Endothelial cell of umbilical vein (primary cell): Measurements from ENCODE around the gene ZPR1. TPM values are rescaled to one million over a fixed set of nuclear protein-coding genes. Genes with fewer than 3 reads are reported as not detected.

Experiments
- BruUV-seq: library from RNA; stranded (reverse); fragments of 400-500 nt; replicated peaks from 2 replicates; lab custom pipeline; 2021; lab: Mats Ljungman, UMichigan
- CTCF ChIA-PET: fragments of 300-600, 350-600 bp; sonication (Branson Sonifier 250); formaldehyde crosslinking; loops from one replicate; lab custom pipeline; 2021; ENCODE audit warnings: antibody characterized with exemption, inconsistent platforms; lab: Charles Lee
- POLR2A ChIA-PET: fragments of 300-600, 350-600 bp; sonication (Branson Sonifier 250); formaldehyde crosslinking; loops from one replicate; lab custom pipeline; 2021; ENCODE audit warnings: antibody characterized with exemption, inconsistent platforms; lab: Charles Lee
- DNase-seq: peaks from one replicate; pipeline ENCODE4 v3.0.0-alpha.2; 2011; ENCODE audit warnings: low read depth, low spot score
- FAIRE-seq: peaks from 2 replicates; lab custom pipeline; 2011; peaks lifted over from hg19 to GRCh38; lab: Jason Lieb, UNC
- H2AFZ ChIP-seq: 2 replicates; pipeline ENCODE4 v1.6.0; 2012; ENCODE audit warnings: low read depth, low read length, control low read depth, inconsistent platforms
- H3K27ac ChIP-seq: 2 replicates; pipeline ENCODE4 v1.5.1; 2011; ENCODE audit warnings: low read depth, mild to moderate bottlenecking, control low read depth, low read length, moderate library complexity; ENCODE audit not compliant: insufficient read depth
- H3K27me3 ChIP-seq, 2 experiments: 2 replicates each; pipeline versions ENCODE4 v1.6.0 to v1.6.1; 2011; ENCODE audit warnings: low read length in 2 of 2, mixed read lengths in 1 of 2; ENCODE audit not compliant: control insufficient read depth in 2 of 2, insufficient read depth in 2 of 2
- H3K36me3 ChIP-seq, 2 experiments: 2 replicates in 1 of 2; 3 replicates in 1 of 2; pipeline ENCODE4 v1.5.1; 2011; ENCODE audit warnings: low read length in 2 of 2, mild to moderate bottlenecking in 1 of 2, moderate library complexity in 1 of 2; ENCODE audit not compliant: control insufficient read depth in 2 of 2, insufficient read depth in 2 of 2; ENCODE audit errors: extremely low read depth in 1 of 2
- H3K4me1 ChIP-seq: 3 replicates; pipeline ENCODE4 v1.5.1; 2011; ENCODE audit warnings: mild to moderate bottlenecking, low read length; ENCODE audit not compliant: control insufficient read depth, insufficient read depth; ENCODE audit errors: extremely low read depth
- H3K4me2 ChIP-seq: 2 replicates; pipeline ENCODE4 v1.6.1; 2011; ENCODE audit warnings: low read length, control low read depth, mixed read lengths; ENCODE audit not compliant: insufficient read depth
- H3K4me3 ChIP-seq, 3 experiments: fragments of 200-600 bp in 1 of 3; sonication (generic), shearing (Covaris generic) in 1 of 3; replicated peaks in 1 of 3; 2 replicates each; pipeline ENCODE4 v1.5.1; 2011 to 2016; ENCODE audit warnings: control low read depth in 3 of 3, low read length in 3 of 3, mild to moderate bottlenecking in 2 of 3, inconsistent platforms in 1 of 3, low read depth in 1 of 3, moderate library complexity in 1 of 3; ENCODE audit not compliant: insufficient read depth in 1 of 3
- H3K79me2 ChIP-seq: 2 replicates; pipeline ENCODE4 v1.6.0; 2012; ENCODE audit warnings: low read length, inconsistent platforms; ENCODE audit not compliant: control insufficient read depth, insufficient read depth
- H3K9ac ChIP-seq: replicated peaks from 2 replicates; pipeline ENCODE3; 2011; ENCODE audit warnings: low read length, control low read depth; ENCODE audit not compliant: insufficient read depth; ENCODE audit errors: extremely low read depth
- H3K9me1 ChIP-seq: replicated peaks from 3 replicates; pipeline ENCODE4 v1.6.0; 2011; ENCODE audit warnings: mild to moderate bottlenecking, low read length; ENCODE audit not compliant: control insufficient read depth, insufficient read depth; ENCODE audit errors: extremely low read depth
- H3K9me3 ChIP-seq: replicated peaks from 2 replicates; pipeline ENCODE4 v1.5.1; 2012; ENCODE audit warnings: low read length, inconsistent platforms; ENCODE audit not compliant: control insufficient read depth, insufficient read depth
- H4K20me1 ChIP-seq: replicated peaks from 2 replicates; pipeline ENCODE3; 2011; ENCODE audit warnings: mild to moderate bottlenecking, low read length; ENCODE audit not compliant: control insufficient read depth, insufficient read depth; ENCODE audit errors: extremely low read depth
- EZH2 ChIP-seq: IDR thresholded peaks from 2 replicates; pipeline ENCODE4 v1.6.1; 2012; ENCODE audit warnings: borderline replicate concordance, low read depth, mild to moderate bottlenecking, moderate library complexity, low read length, inconsistent platforms; ENCODE audit not compliant: severe bottlenecking
- FOS ChIP-seq: IDR thresholded peaks from 2 replicates; pipeline ENCODE4 v1.6.1; 2011; ENCODE audit warnings: mild to moderate bottlenecking, low read length, moderate library complexity, borderline replicate concordance; ENCODE audit not compliant: insufficient read depth
- MYC ChIP-seq: IDR thresholded peaks from one replicate; pipeline ENCODE4 v1.6.1; 2011; ENCODE audit warnings: mild to moderate bottlenecking, low read depth, low read length
- POLR2A ChIP-seq: IDR thresholded peaks from 2 replicates; pipeline ENCODE4 v1.6.1; 2012; ENCODE audit warnings: low read depth, mild to moderate bottlenecking, control low read depth, low read length
- POLR2AphosphoS5 ChIP-seq: IDR thresholded peaks from 2 replicates; pipeline ENCODE4 v1.6.1; 2012; ENCODE audit warnings: low read depth, mild to moderate bottlenecking, control low read depth, low read length, moderate library complexity; ENCODE audit not compliant: insufficient read depth
- dilution Hi-C: fragments of 300-500 bp; cut with MboI; formaldehyde crosslinking; loops from one replicate; pipeline ENCODE4 v1.15.0; 2019; ENCODE audit warnings: low sequenced_read_pairs; ENCODE audit not compliant: extremely low pct_ligation_motif_present
- intact Hi-C: fragments of 100-400 bp; cut with micrococcal nuclease; formaldehyde crosslinking; loops from one replicate; pipeline ENCODE4 v1.10.0; 2022
- polyA plus RNA-seq, 4 experiments: library from polyadenylated mRNA; depleted of rRNA in 3 of 4; stranded (reverse) in 3 of 4; unstranded in 1 of 4; fragments of >200 nt; gene quantifications; 2 replicates each; pipeline versions ENCODE4 v1.2.1 to v1.2.3, GENCODE V29; 2011 to 2012; ENCODE audit warnings: missing spikeins in 1 of 4
- total RNA-seq: library from RNA; stranded (reverse); gene quantifications from 2 replicates; pipeline ENCODE4 v1.2.3, GENCODE V29; 2021
- TF ChIP-seq, protein P1 (sequence below), 2 donors: IDR thresholded peaks; 1 replicate in 1 of 2; 2 replicates in 1 of 2; pipeline ENCODE4 v1.5.1; 2011; ENCODE audit warnings: low read length in 2 of 2, mild to moderate bottlenecking in 2 of 2, moderate library complexity in 2 of 2, control low read depth in 1 of 2, inconsistent platforms in 1 of 2, low read depth in 1 of 2; ENCODE audit not compliant: insufficient read depth in 1 of 2; ENCODE audit errors: extremely low read depth in 1 of 2
- TF ChIP-seq, protein P2 (sequence below): IDR thresholded peaks from 2 replicates; pipeline ENCODE4 v1.6.1; 2011; ENCODE audit not compliant: insufficient read depth, insufficient read length

The ZPR1 gene
- total and polyA plus RNA-seq, 2 donors (not counting 3 experiments of a cell fraction or from before 2014, with no cell fraction given): 22.6 to 54.5 TPM

DNA sequence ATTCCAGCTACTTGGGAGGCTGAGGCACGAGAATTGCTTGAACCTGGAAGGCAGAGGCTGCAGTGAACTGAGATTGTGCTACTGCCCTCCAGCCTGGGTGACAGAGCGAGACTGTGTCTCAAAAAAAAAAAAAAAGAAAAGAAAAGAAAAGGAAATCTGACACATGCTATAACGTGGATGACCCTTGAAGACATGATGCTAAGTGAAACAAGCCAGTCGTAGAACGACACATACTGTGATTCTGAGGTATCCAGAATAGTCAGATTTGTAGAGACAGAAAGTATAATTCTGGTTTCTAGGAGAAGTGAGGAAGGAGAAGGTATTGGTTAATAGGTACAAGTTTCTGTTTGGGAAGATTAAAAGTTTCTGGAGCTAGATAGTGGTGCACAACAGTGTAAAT is 10.5 kb upstream of the ZPR1 start:
- Histone ChIP-seq H3K4me2 (no peak overlapping the region), H3K9ac (no peak overlapping the region), H3K9me3 (no peaks in the 10 kb centered on the region), H2AFZ (no peak overlapping the region), H3K4me1 (no peaks in the 10 kb centered on the region), H3K27ac (no peak overlapping the region), H3K4me3 (no peak overlapping the region), H3K79me2 (no peaks in the 10 kb centered on the region), H3K9me1 (no peaks in the 10 kb centered on the region), H4K20me1 (no peaks in the 10 kb centered on the region), H3K36me3 (no peaks in the 10 kb centered on the region), H3K27me3 (peaks cover 4 to 8% of the 10 kb centered on the region in 2 experiments)
- DNase-seq (no peak), FAIRE-seq (no peak)
- intact Hi-C loops (no loop called here), dilution Hi-C loops (no loop called here)
- BruUV-seq: no TSS peak
- TF ChIP-seq POLR2AphosphoS5 (no peak), EZH2 (no peak), POLR2A (no peak), FOS (no peak), MYC (no peak)
- TF ChIP-seq, protein P1, sequence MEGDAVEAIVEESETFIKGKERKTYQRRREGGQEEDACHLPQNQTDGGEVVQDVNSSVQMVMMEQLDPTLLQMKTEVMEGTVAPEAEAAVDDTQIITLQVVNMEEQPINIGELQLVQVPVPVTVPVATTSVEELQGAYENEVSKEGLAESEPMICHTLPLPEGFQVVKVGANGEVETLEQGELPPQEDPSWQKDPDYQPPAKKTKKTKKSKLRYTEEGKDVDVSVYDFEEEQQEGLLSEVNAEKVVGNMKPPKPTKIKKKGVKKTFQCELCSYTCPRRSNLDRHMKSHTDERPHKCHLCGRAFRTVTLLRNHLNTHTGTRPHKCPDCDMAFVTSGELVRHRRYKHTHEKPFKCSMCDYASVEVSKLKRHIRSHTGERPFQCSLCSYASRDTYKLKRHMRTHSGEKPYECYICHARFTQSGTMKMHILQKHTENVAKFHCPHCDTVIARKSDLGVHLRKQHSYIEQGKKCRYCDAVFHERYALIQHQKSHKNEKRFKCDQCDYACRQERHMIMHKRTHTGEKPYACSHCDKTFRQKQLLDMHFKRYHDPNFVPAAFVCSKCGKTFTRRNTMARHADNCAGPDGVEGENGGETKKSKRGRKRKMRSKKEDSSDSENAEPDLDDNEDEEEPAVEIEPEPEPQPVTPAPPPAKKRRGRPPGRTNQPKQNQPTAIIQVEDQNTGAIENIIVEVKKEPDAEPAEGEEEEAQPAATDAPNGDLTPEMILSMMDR (IDR thresholded peaks at IDR 0.05; ENCODE audit: extremely low read depth in 1 of 2, insufficient read depth in 1 of 2, low read depth in 1 of 2, low read length in 2 of 2): no peak
- TF ChIP-seq, protein P2, sequence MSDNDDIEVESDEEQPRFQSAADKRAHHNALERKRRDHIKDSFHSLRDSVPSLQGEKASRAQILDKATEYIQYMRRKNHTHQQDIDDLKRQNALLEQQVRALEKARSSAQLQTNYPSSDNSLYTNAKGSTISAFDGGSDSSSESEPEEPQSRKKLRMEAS: no peak
- ChIA-PET CTCF (no interaction called here), POLR2A (no interaction called here)
